HFF-Myc (cell line): ENCODE measurements around the gene DENND1A.

Source experiments
- DNase-seq: peaks from one replicate; pipeline ENCODE4 v3.0.0-alpha.2; 2011; ENCODE audit warnings: low read depth; ENCODE audit errors: extremely low read depth
- H3K4me3 ChIP-seq: replicated peaks from 2 replicates; pipeline ENCODE4 v1.5.1; 2011; ENCODE audit warnings: low read depth, mild to moderate bottlenecking, control low read depth, low read length
- CTCF ChIP-seq: IDR thresholded peaks from 2 replicates; pipeline ENCODE4 v1.5.1; 2012; ENCODE audit warnings: mild to moderate bottlenecking, low read depth, low read length, control low read depth; ENCODE audit errors: missing control alignments

DENND1A gene

GRCh38 chr9:123713282-123713681, 216.6 kb downstream of the DENND1A start:
- no peak for TF ChIP-seq CTCF
- DNase-seq, result no peak

GRCh38 chr9:123712399-123712798, 217.5 kb downstream of the DENND1A start:
- no peak overlapping the region for H3K4me3 ChIP-seq
- no peak for DNase-seq
- no peak for TF ChIP-seq CTCF

More at GRCh38 chr9:123713282-123713681, 216.6 kb downstream of the DENND1A start:
- no peak overlapping the region for H3K4me3 ChIP-seq

GRCh38 chr9:123710299-123710698, 219.6 kb downstream of the DENND1A start:
- H3K4me3 ChIP-seq, result no peak overlapping the region
- TF ChIP-seq CTCF, result no peak
- DNase-seq, result no peak

GRCh38 chr9:123702483-123702882, 227.4 kb downstream of the DENND1A start:
- no peak for DNase-seq
- H3K4me3 ChIP-seq, result no peak overlapping the region
- no peak for TF ChIP-seq CTCF

GRCh38 chr9:123697686-123698085, 232.2 kb downstream of the DENND1A start:
- H3K4me3 ChIP-seq, result no peak overlapping the region
- TF ChIP-seq CTCF, result no peak
- no peak for DNase-seq

- no peak overlapping the region for H3K4me3 ChIP-seq
- no peak for DNase-seq
- no peak for TF ChIP-seq CTCF
Measured at GRCh38 chr9:123696476-123696875, 233.4 kb downstream of the DENND1A start.

- H3K4me3 ChIP-seq, result no peak overlapping the region
- DNase-seq, result no peak
- no peak for TF ChIP-seq CTCF
Measured at GRCh38 chr9:123695386-123695785, 234.5 kb downstream of the DENND1A start.
